Measurements from ENCODE around the gene PDPN.

- TF ChIP-seq CTCF (conservative IDR thresholded peaks at IDR 0.05), result no peak
- no peak for TF ChIP-seq EZH2 (IDR thresholded peaks at IDR 0.05; ENCODE audit: low read depth)
Observed at GRCh38 chr1:13666317-13666716, 82.7 kb downstream of the PDPN start.

Data from PC-9 (cell line).